ENCODE data around the gene ZNF507. TPM values are rescaled to one million over a fixed set of nuclear protein-coding genes. Genes with fewer than 3 reads are reported as not detected.

Gene ZNF507
- total RNA-seq, 4 donors from 2014 or later: 12.6 to 19.1 (median 17.9) TPM

DNA sequence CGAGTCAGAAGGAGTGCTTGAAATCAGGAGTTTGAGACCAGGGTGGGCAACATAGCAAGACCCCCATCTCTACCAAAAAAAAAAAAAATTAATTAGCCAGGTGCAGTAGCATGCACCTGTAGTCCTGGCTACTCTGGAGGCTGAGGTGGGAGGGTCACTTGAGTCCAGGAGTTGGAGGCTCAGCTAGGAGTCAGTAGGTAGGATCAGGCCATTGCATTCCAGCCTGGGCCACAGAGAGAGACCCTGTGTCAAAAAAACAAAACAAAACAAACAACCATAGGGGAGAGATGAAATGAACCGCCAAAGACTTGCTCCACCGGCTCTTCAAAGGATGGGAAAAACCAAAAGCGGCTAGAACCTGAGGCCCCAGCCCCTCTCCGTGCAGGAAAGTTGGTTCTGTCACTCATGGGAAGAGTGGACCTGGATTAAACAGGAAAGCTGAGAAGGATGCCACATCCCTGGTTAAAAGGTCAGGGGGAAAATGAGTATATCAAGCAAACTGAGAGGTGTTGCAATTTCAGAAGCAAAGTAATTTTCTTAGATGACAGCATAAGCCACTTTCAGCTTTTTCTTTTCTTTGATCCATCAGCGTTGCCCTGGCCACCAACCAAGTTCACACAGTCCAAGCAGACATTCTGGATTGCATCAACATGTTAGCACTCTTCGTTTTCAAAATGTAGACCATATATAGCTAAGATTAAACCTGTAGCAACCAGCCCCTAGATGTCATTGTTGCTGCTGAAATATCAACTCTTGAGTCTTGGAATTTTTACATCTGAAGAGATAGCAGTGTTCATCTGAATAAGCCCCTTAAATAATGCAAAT is 8.9 kb upstream of the ZNF507 start:
- no peak for DNase-seq (ENCODE audit: extremely low spot score)
- intact Hi-C loops (cut with DNase I): loop anchor here (5.0 kb wide), 1 partner anchor 246 kb away; the partner anchor contains the start of gene PDCD5
- Histone ChIP-seq H3K27me3 (peaks cover 0 to 7% (median 0%) of the 10 kb centered on the region in 4 donors), H3K36me3 (no peaks in the 10 kb centered on the region), H3K4me1 (peaks cover 0 to 27% (median 20%) of the 10 kb centered on the region in 4 donors), H3K9me3 (no peaks in the 10 kb centered on the region), H3K4me3 (peak overlapping the region; percentile 32 to 46 (median 40)), H3K27ac (replicated peaks in 1 of 4) (peak overlapping the region; percentile 41 to 77 (median 59))
- WGBS: 37% methylated on average over 7 of the region's 7 CpGs
- TF ChIP-seq, protein P1, sequence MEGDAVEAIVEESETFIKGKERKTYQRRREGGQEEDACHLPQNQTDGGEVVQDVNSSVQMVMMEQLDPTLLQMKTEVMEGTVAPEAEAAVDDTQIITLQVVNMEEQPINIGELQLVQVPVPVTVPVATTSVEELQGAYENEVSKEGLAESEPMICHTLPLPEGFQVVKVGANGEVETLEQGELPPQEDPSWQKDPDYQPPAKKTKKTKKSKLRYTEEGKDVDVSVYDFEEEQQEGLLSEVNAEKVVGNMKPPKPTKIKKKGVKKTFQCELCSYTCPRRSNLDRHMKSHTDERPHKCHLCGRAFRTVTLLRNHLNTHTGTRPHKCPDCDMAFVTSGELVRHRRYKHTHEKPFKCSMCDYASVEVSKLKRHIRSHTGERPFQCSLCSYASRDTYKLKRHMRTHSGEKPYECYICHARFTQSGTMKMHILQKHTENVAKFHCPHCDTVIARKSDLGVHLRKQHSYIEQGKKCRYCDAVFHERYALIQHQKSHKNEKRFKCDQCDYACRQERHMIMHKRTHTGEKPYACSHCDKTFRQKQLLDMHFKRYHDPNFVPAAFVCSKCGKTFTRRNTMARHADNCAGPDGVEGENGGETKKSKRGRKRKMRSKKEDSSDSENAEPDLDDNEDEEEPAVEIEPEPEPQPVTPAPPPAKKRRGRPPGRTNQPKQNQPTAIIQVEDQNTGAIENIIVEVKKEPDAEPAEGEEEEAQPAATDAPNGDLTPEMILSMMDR (IDR thresholded peaks at IDR 0.05): no peak
- TF ChIP-seq POLR2AphosphoS5 (IDR thresholded peaks at IDR 0.05) (peak; percentile 4 to 29), EP300 (IDR thresholded peaks at IDR 0.05) (no peak), POLR2A (IDR thresholded peaks at IDR 0.05; ENCODE audit: low read depth) (no peak)

DNA sequence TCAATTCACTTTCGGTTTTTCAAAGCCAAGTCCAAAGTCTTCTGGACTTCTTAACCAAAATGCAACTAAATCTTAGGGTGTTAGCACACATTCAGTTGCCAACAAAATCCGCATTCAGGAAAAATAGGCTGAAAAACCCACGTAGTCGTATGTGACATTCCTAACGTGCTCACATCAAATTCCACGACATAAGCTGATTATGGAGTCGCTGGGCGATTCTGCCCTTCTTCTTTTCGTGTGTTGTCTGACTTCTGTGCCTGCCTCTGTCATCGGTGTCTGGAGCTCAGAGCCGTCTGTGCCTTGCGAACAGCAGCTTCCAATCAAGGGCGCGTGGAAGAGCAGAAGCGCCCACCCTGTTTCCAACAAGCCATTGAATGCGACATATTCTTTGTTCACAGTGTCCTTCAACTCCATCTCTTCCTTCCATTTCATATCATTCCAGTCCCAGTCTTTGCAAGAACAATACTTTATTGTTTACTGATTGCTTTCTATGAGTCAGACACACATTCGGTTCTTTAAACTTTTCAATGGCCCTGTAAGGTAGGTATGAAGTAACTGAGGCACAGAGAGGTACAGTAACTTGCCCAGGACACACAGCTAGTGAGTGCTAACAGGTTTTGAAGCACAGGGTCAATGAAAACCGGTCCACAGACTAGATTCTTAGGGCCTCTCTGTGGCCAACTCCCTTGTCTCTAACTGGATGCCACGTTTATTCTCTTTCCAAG is 8.2 kb upstream of the ZNF507 start:
- intact Hi-C loops (cut with DNase I): loop anchor here (5.0 kb wide), 1 partner anchor 245 kb away; the partner anchor contains the start of gene PDCD5
- Histone ChIP-seq H3K27ac (replicated peaks in 1 of 4) (peak overlapping the region; percentile 41 to 77 (median 59)), H3K27me3 (peaks cover 0 to under 1% (median 0%) of the 10 kb centered on the region in 4 donors), H3K4me3 (peak overlapping the region; percentile 32 to 46 (median 40)), H3K4me1 (peaks cover 0 to 27% (median 20%) of the 10 kb centered on the region in 4 donors), H3K36me3 (no peaks in the 10 kb centered on the region), H3K9me3 (no peaks in the 10 kb centered on the region)
- no peak for TF ChIP-seq POLR2A (IDR thresholded peaks at IDR 0.05; ENCODE audit: low read depth)
- 70% methylated on average over 19 of the region's 19 CpGs for WGBS
- DNase-seq (ENCODE audit: extremely low spot score): no peak

DNA sequence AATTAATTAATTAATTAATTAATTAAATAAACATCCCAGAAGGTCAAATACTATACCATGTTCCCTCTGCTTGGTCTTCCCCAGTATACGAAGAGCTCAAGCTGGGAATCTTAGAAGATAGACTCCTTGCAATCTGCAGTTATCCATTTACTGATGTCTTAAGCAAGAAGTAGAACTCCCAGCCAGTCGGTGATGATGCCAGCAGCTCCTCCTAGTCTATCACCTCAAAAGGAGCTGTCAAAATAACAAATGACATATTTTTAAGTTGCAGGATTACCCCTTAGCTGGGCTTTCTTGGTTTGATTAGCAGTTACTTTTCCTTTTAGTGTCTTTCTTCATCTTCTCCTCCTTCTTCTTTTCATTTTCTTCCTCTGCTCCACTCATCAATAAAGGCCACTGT is 6.0 kb upstream of the ZNF507 start:
- 82% methylated on average over 2 of the region's 2 CpGs for WGBS
- no peaks in the 10 kb centered on the region for H3K9me3 ChIP-seq
- peaks cover 0 to 22% (median 16%) of the 10 kb centered on the region in 4 donors for H3K4me1 ChIP-seq
- H3K4me3 ChIP-seq: no peak overlapping the region
- TF ChIP-seq POLR2A (IDR thresholded peaks at IDR 0.05; ENCODE audit: low read depth): no peak
- no peak for TF ChIP-seq POLR2AphosphoS5 (IDR thresholded peaks at IDR 0.05)
- TF ChIP-seq, protein P1 (IDR thresholded peaks at IDR 0.05): no peak
- TF ChIP-seq EP300 (IDR thresholded peaks at IDR 0.05): no peak
- no peak for DNase-seq (ENCODE audit: extremely low spot score)
- no peak overlapping the region for H3K27ac ChIP-seq (replicated peaks in 1 of 4)
- H3K27me3 ChIP-seq: no peaks in the 10 kb centered on the region
- H3K36me3 ChIP-seq: no peaks in the 10 kb centered on the region
- intact Hi-C loops (cut with DNase I): loop anchor here (5.0 kb wide), 1 partner anchor 243 kb away; the partner anchor contains the start of gene PDCD5

DNA sequence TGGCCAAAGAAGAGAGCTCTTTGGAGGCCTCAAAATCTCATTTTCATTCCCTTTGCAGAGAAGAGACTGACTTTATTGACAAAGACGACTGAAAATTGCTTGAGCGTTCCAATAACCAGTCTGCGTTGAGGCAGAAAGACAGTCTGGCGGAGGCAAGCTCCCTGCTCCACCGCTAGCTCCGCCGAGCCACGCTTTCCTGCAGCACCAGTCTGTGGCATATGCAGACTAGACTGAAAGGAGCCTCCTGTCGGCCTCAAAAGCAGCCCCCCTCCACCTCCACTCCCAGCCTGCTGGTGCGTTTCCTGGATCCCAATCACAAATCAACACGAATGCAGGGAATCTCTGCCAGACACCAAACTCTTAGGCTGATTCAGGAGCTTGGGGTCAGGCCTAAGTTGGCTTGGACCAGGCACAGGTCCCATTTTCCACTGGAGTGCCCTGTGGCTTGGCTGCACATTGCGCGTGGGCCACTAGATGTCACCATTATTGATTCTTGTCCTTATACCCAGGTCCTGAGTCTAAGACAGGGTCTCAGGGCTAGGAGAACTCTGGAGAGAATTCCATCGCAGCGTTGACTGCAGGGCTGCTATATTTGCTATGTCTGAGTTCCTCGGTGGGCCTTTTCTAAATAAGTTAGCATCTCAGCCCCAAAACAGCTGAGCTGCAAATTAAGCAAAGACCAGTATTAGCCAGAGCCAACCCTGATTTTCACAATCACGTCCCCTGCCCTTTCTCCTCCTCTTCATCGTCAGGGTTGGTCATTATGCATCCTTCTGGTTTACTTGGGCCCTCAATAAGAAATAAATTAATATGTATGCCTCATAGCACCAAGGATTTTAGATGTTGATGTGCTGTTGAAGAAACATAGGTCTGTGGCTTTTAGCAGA is 5.2 kb upstream of the ZNF507 start:
- 79% methylated on average over 14 of the region's 18 CpGs for WGBS
- Histone ChIP-seq H3K27me3 (no peaks in the 10 kb centered on the region), H3K4me1 (peaks cover 0 to 22% (median 17%) of the 10 kb centered on the region in 4 donors), H3K4me3 (no peak overlapping the region), H3K9me3 (no peaks in the 10 kb centered on the region), H3K36me3 (no peaks in the 10 kb centered on the region), H3K27ac (replicated peaks in 1 of 4) (peak overlapping the region in 2 of 4 donors; percentile 7 to 32)
- DNase-seq (ENCODE audit: extremely low spot score): no peak
- intact Hi-C loops (cut with DNase I): loop anchor here (5.0 kb wide), 1 partner anchor 242 kb away; the partner anchor contains the start of gene PDCD5
- TF ChIP-seq, protein P1 (IDR thresholded peaks at IDR 0.05): peak; percentile 53 to 76 (median 55)
- TF ChIP-seq POLR2A (IDR thresholded peaks at IDR 0.05; ENCODE audit: low read depth): no peak

Measured in esophagus muscularis mucosa (tissue), 4 donors.